Brain microvascular endothelial cell (primary cell): ENCODE measurements around the gene TRIM65.
A peak's percentile ranks its signal among the peaks of the same experiment; 100 is the strongest.

Experiments used
- DNase-seq: peaks from one replicate; pipeline ENCODE4 v3.0.0-alpha.2; 2020
- H3K27ac ChIP-seq: fragments of 250-450 bp; sonication (Bioruptor Pico); 2 replicates; pipeline ENCODE4 v1.5.1; 2020; ENCODE audit warnings: mild to moderate bottlenecking, moderate library complexity
- H3K27me3 ChIP-seq: fragments of 250-450 bp; sonication (Bioruptor Pico); replicated peaks from 2 replicates; pipeline ENCODE4 v1.5.1; 2020; ENCODE audit warnings: mild to moderate bottlenecking
- H3K36me3 ChIP-seq: fragments of 250-450 bp; sonication (Bioruptor Pico); replicated peaks from 2 replicates; pipeline ENCODE4 v1.5.1; 2020; ENCODE audit warnings: mild to moderate bottlenecking
- H3K4me3 ChIP-seq: 2 replicates; pipeline ENCODE4 v1.5.1; 2011; ENCODE audit warnings: low read depth, mild to moderate bottlenecking, control low read depth, low read length, moderate library complexity
- in situ Hi-C: cut with HindIII; loops from 2 replicates; pipeline ENCODE4 v1.10.0; 2017; ENCODE audit warnings: low sequenced_read_pairs, low pct_ligation_motif_present
- TF ChIP-seq, protein P1 (sequence below): IDR thresholded peaks from 2 replicates; pipeline ENCODE4 v1.5.1; 2011; ENCODE audit warnings: low read depth, mild to moderate bottlenecking, moderate library complexity, low read length, control low read depth, inconsistent platforms; ENCODE audit errors: missing control alignments

The TRIM65 gene

DNA sequence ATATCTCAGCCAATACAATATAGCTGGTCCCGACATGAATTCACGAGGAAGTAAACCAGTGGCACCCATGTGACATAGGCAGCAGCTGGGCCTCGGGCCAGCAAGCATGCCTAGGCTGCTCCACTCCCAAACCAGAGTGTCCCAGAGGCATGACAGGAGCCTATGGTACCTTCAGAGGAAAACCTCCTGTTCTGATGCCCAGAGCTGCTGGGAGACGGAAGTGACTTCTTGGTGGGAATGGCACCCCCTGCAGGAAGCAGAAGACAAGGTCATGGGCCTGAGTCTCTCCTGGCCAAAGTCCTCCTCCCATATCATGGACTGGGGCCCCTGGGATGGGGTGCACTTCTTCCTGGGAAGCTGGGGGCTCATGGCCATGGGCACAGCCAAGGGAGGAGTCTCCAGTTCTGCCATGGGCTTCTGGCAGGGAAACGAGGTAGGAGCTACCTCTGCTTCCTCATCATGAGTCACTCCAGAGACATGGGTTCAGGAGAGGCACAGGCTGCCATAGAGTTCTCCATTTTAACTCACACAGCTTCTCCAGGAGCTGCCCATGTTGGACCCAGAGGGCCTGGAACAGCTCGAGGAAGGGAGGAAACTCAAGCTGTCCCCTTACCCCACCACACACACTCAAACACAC, 30.7 kb upstream of the TRIM65 start:
- in situ Hi-C loops = no loop called here
- Histone ChIP-seq H3K27me3 (no peaks in the 10 kb centered on the region), H3K4me3 (no peak overlapping the region), H3K36me3 (no peaks in the 10 kb centered on the region), H3K27ac (no peak overlapping the region)
- no peak for DNase-seq
- TF ChIP-seq, protein P1, sequence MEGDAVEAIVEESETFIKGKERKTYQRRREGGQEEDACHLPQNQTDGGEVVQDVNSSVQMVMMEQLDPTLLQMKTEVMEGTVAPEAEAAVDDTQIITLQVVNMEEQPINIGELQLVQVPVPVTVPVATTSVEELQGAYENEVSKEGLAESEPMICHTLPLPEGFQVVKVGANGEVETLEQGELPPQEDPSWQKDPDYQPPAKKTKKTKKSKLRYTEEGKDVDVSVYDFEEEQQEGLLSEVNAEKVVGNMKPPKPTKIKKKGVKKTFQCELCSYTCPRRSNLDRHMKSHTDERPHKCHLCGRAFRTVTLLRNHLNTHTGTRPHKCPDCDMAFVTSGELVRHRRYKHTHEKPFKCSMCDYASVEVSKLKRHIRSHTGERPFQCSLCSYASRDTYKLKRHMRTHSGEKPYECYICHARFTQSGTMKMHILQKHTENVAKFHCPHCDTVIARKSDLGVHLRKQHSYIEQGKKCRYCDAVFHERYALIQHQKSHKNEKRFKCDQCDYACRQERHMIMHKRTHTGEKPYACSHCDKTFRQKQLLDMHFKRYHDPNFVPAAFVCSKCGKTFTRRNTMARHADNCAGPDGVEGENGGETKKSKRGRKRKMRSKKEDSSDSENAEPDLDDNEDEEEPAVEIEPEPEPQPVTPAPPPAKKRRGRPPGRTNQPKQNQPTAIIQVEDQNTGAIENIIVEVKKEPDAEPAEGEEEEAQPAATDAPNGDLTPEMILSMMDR = peak; percentile 67

DNA sequence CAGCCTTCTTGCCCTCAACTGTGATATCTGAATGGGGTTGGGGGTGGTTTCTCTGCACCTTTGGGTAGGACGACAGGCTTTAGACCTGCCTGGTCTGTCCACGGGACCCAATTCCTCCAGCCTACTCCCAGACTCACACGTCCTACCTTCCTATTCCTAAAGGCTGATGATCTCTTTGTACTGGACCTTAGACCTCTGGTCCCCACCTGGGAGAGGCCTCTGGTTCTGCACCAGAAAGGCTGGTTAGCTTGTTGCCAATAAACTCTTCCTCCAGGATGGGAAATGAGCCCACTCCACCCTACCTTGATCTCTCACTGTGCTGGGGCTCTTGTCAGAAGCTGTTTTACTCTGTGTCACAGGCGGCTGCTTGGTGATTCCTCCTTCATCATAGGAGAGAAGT, 29.7 kb upstream of the TRIM65 start:
- in situ Hi-C loops = no loop called here
- no peak for DNase-seq
- H3K36me3 ChIP-seq = no peaks in the 10 kb centered on the region
- no peak overlapping the region for H3K27ac ChIP-seq
- no peaks in the 10 kb centered on the region for H3K27me3 ChIP-seq
- TF ChIP-seq, protein P1 = no peak
- H3K4me3 ChIP-seq = no peak overlapping the region

DNA sequence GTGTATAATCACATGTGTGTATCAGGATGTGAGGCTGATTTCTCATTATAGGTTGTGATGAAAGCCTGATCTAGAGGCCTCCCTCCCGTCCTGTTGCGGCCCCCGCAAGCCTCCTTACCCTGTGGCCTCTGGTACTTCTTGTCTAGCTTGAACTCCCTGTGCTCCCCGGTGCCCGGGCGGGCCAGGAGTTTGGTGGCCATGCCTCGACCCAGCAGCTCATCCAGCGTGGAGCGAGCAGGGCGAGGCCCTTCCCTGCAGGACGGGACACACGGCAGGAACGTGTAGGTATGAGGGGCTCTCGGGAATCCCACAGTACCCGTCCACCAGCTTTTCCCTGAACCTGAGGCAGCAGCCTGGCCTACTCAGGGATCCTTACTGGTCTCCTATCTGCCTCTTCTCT, 29.2 kb upstream of the TRIM65 start:
- no peaks in the 10 kb centered on the region for H3K36me3 ChIP-seq
- H3K4me3 ChIP-seq = no peak overlapping the region
- TF ChIP-seq, protein P1 = no peak
- no peak overlapping the region for H3K27ac ChIP-seq
- no peak for DNase-seq
- H3K27me3 ChIP-seq = no peaks in the 10 kb centered on the region
- in situ Hi-C loops = no loop called here

DNA sequence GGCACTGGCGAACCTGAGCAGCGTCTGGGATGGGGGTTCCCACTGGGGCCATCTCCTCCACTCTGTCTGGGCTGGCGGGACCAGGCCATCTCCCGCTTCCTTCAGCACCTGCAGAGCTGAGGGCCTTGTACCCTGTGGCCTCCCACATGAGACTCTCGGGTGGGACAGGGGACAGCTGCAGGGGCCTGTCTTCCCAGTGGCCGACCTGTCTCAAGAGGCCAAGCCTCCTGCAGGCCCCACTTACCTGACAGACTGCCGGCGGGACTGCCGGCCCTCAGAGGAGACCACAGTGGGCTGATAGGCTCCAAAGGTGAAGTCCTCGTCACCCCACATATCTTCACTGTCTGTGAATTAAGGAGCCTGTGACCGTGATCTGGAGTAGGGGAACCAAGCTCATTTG, 28.4 kb upstream of the TRIM65 start:
- DNase-seq = no peak
- Histone ChIP-seq H3K36me3 (no peaks in the 10 kb centered on the region), H3K27me3 (no peaks in the 10 kb centered on the region), H3K4me3 (no peak overlapping the region), H3K27ac (no peak overlapping the region)
- in situ Hi-C loops = no loop called here
- TF ChIP-seq, protein P1 = no peak

DNA sequence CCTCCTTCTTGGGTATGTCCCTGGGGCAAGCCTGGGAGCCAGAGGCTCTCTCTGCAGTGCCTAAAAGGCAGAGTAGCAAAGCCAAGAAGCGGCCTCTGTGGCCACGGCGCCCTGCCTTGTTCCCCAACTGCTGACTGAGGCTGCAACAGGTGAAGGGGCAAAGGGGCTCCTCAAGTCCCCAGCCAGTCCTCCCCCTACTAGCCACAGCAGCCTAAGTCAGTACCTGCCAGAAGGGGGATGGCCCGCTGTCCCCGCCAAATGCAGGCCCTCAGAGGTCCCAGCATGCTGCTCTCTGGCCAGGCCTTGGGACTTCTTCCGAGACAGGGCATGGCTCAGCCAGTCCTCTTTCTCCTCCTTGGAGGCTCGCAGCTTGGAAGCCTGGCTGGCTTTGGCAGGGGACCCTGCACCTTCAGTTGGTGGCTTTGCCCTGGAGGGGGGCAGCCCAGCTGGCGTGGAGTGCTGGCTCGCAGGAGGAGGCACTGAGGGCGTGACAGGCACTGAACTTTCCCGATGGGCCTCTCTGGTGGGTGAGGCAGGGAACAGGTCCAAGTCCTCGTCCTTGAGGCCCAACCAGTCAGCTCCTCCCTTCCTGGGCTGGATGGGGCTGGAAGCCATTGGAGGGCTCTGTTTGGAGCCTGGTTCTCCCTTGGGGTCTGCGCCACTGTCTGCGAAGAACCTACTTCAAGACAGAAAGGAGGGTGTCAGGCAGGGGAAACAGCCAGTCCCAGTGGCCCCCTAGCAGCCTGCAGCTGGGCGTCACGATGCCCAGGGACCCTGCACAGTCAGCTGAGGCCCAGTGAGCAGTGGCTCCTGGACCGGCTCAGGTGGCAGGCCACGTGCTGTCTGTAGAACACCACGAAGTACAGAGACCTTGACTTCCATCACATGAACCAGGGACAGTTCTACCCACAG, 26.5 kb upstream of the TRIM65 start:
- H3K27me3 ChIP-seq = no peaks in the 10 kb centered on the region
- DNase-seq = no peak
- TF ChIP-seq, protein P1 = no peak
- in situ Hi-C loops = no loop called here
- no peaks in the 10 kb centered on the region for H3K36me3 ChIP-seq
- H3K27ac ChIP-seq = no peak overlapping the region
- H3K4me3 ChIP-seq = no peak overlapping the region
